ENCODE results near the gene JMJD7.

Gene JMJD7

GRCh38 chr15:41832875-41833274 is 5.0 kb downstream of the JMJD7 start:
- H3K4me3 ChIP-seq (ENCODE audit: low read depth, low read length), result no peak overlapping the region
- CTCF ChIA-PET, result interaction anchor here (1.2 to 3.4 kb wide), 2 partner anchors 23 to 71 kb away, joined by 3 to 11 read pairs; no protein-coding TSS in a partner anchor
- POLR2A ChIA-PET, result no interaction called here
- DNase-seq (ENCODE audit: low read depth, low spot score), result no peak
- TF ChIP-seq CTCF (IDR thresholded peaks at IDR 0.05; ENCODE audit: insufficient read depth, low read length, missing control alignments), result no peak

- CTCF ChIA-PET, result interaction anchor here (1.2 to 3.4 kb wide), 2 partner anchors 22 to 70 kb away, joined by 3 to 11 read pairs; no protein-coding TSS in a partner anchor
- DNase-seq (ENCODE audit: low read depth, low spot score), result no peak
- POLR2A ChIA-PET, result no interaction called here
- no peak for TF ChIP-seq CTCF (IDR thresholded peaks at IDR 0.05; ENCODE audit: insufficient read depth, low read length, missing control alignments)
- no peak overlapping the region for H3K4me3 ChIP-seq (ENCODE audit: low read depth, low read length)
These were observed 6.2 kb downstream of the JMJD7 start for GRCh38 chr15:41834096-41834495.

DNA sequence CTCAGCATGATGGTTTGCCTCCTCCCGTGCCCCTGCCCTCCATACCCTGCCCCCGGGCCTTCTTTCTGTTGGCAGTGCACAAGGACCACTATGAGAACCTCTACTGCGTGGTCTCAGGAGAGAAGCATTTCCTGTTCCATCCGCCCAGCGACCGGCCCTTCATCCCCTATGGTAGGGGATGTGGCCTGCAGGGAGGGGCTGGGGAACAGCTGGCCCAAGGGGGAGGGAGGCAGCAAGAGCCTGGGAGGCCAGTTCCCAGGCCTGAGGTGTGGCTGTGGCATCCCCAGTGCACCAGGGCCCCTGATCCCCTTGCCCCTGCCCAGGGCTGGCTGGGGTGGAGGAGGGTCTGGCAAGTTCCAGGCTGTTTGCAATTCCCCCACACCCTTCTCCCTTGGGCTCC is 8.2 kb downstream of the JMJD7 start:
- no peak for DNase-seq (ENCODE audit: low read depth, low spot score)
- POLR2A ChIA-PET, result no interaction called here
- CTCF ChIA-PET, result no interaction called here
- TF ChIP-seq CTCF (IDR thresholded peaks at IDR 0.05; ENCODE audit: insufficient read depth, low read length, missing control alignments), result no peak
- no peak overlapping the region for H3K4me3 ChIP-seq (ENCODE audit: low read depth, low read length)

GRCh38 chr15:41836713-41837454 is 9.0 kb downstream of the JMJD7 start:
- TF ChIP-seq CTCF (IDR thresholded peaks at IDR 0.05; ENCODE audit: insufficient read depth, low read length, missing control alignments), result no peak

GRCh38 chr15:41838400-41838897 is 10.6 kb downstream of the JMJD7 start, which contains the start of gene PLA2G4B:
PLA2G4B (plus strand) TSS chr15:41838847; CDS start chr15:41838914, 67 bp downstream.
- no peak for DNase-seq (ENCODE audit: low read depth, low spot score)
- ChIA-PET CTCF (interaction anchor here (0.7 to 2.0 kb wide), 4 partner anchors 9 to 66 kb away, joined by 3 to 6 read pairs (median 4); partner anchors contain the start of gene MAPKBP1), POLR2A (no interaction called here)
- no peak within 1 kb of the TSS for H3K4me3 ChIP-seq (ENCODE audit: low read depth, low read length)
- no peak for TF ChIP-seq CTCF (IDR thresholded peaks at IDR 0.05; ENCODE audit: insufficient read depth, low read length, missing control alignments)

More at GRCh38 chr15:41836713-41837454, 9.0 kb downstream of the JMJD7 start:
- ChIA-PET POLR2A (no interaction called here), CTCF (interaction anchor here (1.8 kb wide), 1 partner anchor 63 kb away, joined by 6 read pairs; the partner anchor contains the start of gene MAPKBP1)
- H3K4me3 ChIP-seq (ENCODE audit: low read depth, low read length), result no peak overlapping the region
- no peak for DNase-seq (ENCODE audit: low read depth, low spot score)

GRCh38 chr15:41839781-41840491 is 12.0 kb downstream of the JMJD7 start:
- ChIA-PET CTCF (interaction anchor here (1.1 kb wide), 1 partner anchor 29 kb away, joined by 4 read pairs; no protein-coding TSS in a partner anchor), POLR2A (no interaction called here)
- DNase-seq (ENCODE audit: low read depth, low spot score), result no peak
- TF ChIP-seq CTCF (IDR thresholded peaks at IDR 0.05; ENCODE audit: insufficient read depth, low read length, missing control alignments), result no peak
- no peak overlapping the region for H3K4me3 ChIP-seq (ENCODE audit: low read depth, low read length)

All from AG04449 (cell line).